DND-41 (cell line): ENCODE data around the gene CENPX.

Experiments used
- CTCF ChIP-seq: IDR thresholded peaks from 2 replicates; pipeline ENCODE4 v1.5.1; 2012; ENCODE audit warnings: borderline replicate concordance, low read length, moderate library complexity, mild to moderate bottlenecking; ENCODE audit not compliant: poor library complexity, severe bottlenecking; ENCODE audit errors: extremely low read depth
- EZH2 ChIP-seq: IDR thresholded peaks from 3 replicates; pipeline ENCODE4 v1.6.1; 2012; ENCODE audit warnings: borderline replicate concordance, low read depth, mild to moderate bottlenecking, moderate library complexity, low read length, inconsistent platforms; ENCODE audit not compliant: severe bottlenecking

- TF ChIP-seq CTCF (no peak), EZH2 (no peak)
Measured at GRCh38 chr17:81980122-81980521, 42.6 kb downstream of the CENPX start.
